K562 (cell line): ENCODE data around the gene TMEM88. TPM values are rescaled to one million over a fixed set of nuclear protein-coding genes. Genes with fewer than 3 reads are reported as not detected.

Experiments used
- ADNP ChIP-seq: fragments of 200-800 bp; sonication (Bioruptor generic); IDR thresholded peaks from 2 replicates; pipeline ENCODE4 v1.6.1; 2016; ENCODE audit warnings: missing genetic modification characterization, missing compliant biosample characterization
- ATF7 ChIP-seq: fragments of 450-650 bp; IDR thresholded peaks from 2 replicates; pipeline ENCODE4 v1.7.1; 2014; ENCODE audit warnings: mild to moderate bottlenecking, moderate library complexity
- CXXC5 ChIP-seq: fragments of 250-450 bp; sonication (Bioruptor Pico); IDR thresholded peaks from 2 replicates; pipeline ENCODE4 v1.8.0; 2022; ENCODE audit warnings: inconsistent platforms, mild to moderate bottlenecking, moderate library complexity
- HNRNPL ChIP-seq: fragments of 200-400 bp; formaldehyde crosslinking; IDR thresholded peaks from 2 replicates; pipeline ENCODE4 v1.6.1; 2017; ENCODE audit warnings: low read depth, mild to moderate bottlenecking, low read length
- HNRNPLL ChIP-seq: fragments of 200-400 bp; formaldehyde crosslinking; IDR thresholded peaks from 2 replicates; pipeline ENCODE4 v1.6.1; 2017; ENCODE audit warnings: low read length, low read depth, mild to moderate bottlenecking; ENCODE audit not compliant: poor library complexity, severe bottlenecking
- MTA3 ChIP-seq: fragments of 450-650 bp; formaldehyde crosslinking; IDR thresholded peaks from 2 replicates; pipeline ENCODE4 v1.6.1; 2017; ENCODE audit warnings: mild to moderate bottlenecking, borderline replicate concordance
- NRF1 ChIP-seq, 2 experiments: fragments of 450-650 bp; IDR thresholded peaks in 1 of 2; conservative IDR thresholded peaks in 1 of 2; 2 replicates each; pipeline ENCODE4 v1.6.1; 2014; ENCODE audit warnings: mild to moderate bottlenecking in 2 of 2
- NUFIP1 ChIP-seq: fragments of 450-650 bp; IDR thresholded peaks from 2 replicates; pipeline ENCODE4 v1.6.1; 2018; ENCODE audit not compliant: partially characterized antibody
- PHF20 ChIP-seq: fragments of 450-650 bp; IDR thresholded peaks from 2 replicates; pipeline ENCODE4 v1.6.1; 2018; ENCODE audit not compliant: partially characterized antibody
- POLR2AphosphoS2 ChIP-seq: IDR thresholded peaks from 2 replicates; pipeline ENCODE4 v1.6.1; 2012; ENCODE audit warnings: low read length, improper control_type of control experiment
- RAD51 ChIP-seq: fragments of 450-650 bp; IDR thresholded peaks from 2 replicates; pipeline ENCODE4 v1.7.1; 2016; ENCODE audit warnings: low read depth, mild to moderate bottlenecking, borderline replicate concordance
- SMAD3 ChIP-seq: fragments of 450-650 bp; formaldehyde crosslinking; conservative IDR thresholded peaks from 2 replicates; pipeline ENCODE4 v1.4.0; 2020; ENCODE audit warnings: mild to moderate bottlenecking
- TAF9B ChIP-seq: fragments of 450-650 bp; IDR thresholded peaks from 2 replicates; pipeline ENCODE4 v1.6.1; 2018; ENCODE audit warnings: mild to moderate bottlenecking; ENCODE audit not compliant: partially characterized antibody
- ZNF3 ChIP-seq: fragments of 250-450 bp; sonication (Bioruptor Pico); IDR thresholded peaks from 2 replicates; pipeline ENCODE4 v1.5.0; 2021; ENCODE audit warnings: mild to moderate bottlenecking, moderate library complexity
- ZNF311 ChIP-seq: fragments of 250-450 bp; sonication (Bioruptor Pico); IDR thresholded peaks from 2 replicates; pipeline ENCODE4 v1.4.0; 2020; ENCODE audit warnings: mild to moderate bottlenecking, moderate library complexity
- ZNF384 ChIP-seq: IDR thresholded peaks from 2 replicates; pipeline ENCODE4 v1.6.1; 2012; ENCODE audit warnings: low read depth, low read length, improper control_type of control experiment
- polyA plus RNA-seq, 8 experiments: library from polyadenylated mRNA; depleted of rRNA in 4 of 8; stranded (reverse) in 5 of 8; unstranded in 3 of 8; fragments of >200 nt; fragmentation: Nextera tagmentation in 2 of 8; fragmentation: Illumina TruSeq in 1 of 8; extraction: Ambion mirVana in 2 of 8; extraction: Trizol in 1 of 8; gene quantifications; 2 replicates each; pipeline versions ENCODE4 v1.2.1 to v1.2.3, GENCODE V29; 2011 to 2014; ENCODE audit warnings: inconsistent platforms in 1 of 8, missing spikeins in 1 of 8
- total RNA-seq, 7 experiments: library from RNA; depleted of rRNA in 6 of 7; stranded (reverse); fragments of >200 nt in 6 of 7; fragmentation: Illumina TruSeq in 2 of 7; extraction: Trizol in 2 of 7; gene quantifications; 2 replicates each; pipeline versions ENCODE4 v1.2.1 to v1.2.3, GENCODE V29; 2011 to 2021; ENCODE audit warnings: low replicate concordance in 1 of 7
- TF ChIP-seq, protein P1 (sequence below), 2 experiments: fragments of 450-650 bp in 1 of 2; sonication (generic) in 1 of 2; formaldehyde crosslinking in 1 of 2; IDR thresholded peaks in 1 of 2; conservative IDR thresholded peaks in 1 of 2; 2 replicates each; pipeline versions ENCODE4 v1.6.1 to v1.8.1; 2016 to 2023; ENCODE audit warnings: mild to moderate bottlenecking in 2 of 2, moderate library complexity in 2 of 2, inconsistent platforms in 1 of 2, missing genetic modification reagents in 1 of 2
- TF ChIP-seq, protein P2 (sequence below): sonication (generic); formaldehyde crosslinking; IDR thresholded peaks from 2 replicates; pipeline ENCODE4 v1.8.0; 2022; ENCODE audit warnings: missing genetic modification reagents, mild to moderate bottlenecking, moderate library complexity, borderline replicate concordance
- TF ChIP-seq, protein P3 (sequence below): fragments of 450-650 bp; IDR thresholded peaks from 2 replicates; pipeline ENCODE4 v1.6.1; 2016; ENCODE audit warnings: borderline replicate concordance
- TF ChIP-seq, protein P4 (sequence below): fragments of 450-650 bp; formaldehyde crosslinking; IDR thresholded peaks from 2 replicates; pipeline ENCODE4 v1.4.0; 2020; ENCODE audit warnings: mild to moderate bottlenecking, mixed read lengths
- TF ChIP-seq, protein P5 (sequence below), 2 experiments: fragments of 450-650 bp; conservative IDR thresholded peaks; 2 replicates each; pipeline ENCODE4 v1.6.1; 2017; ENCODE audit warnings: mild to moderate bottlenecking in 2 of 2, moderate library complexity in 2 of 2

TMEM88 gene
- total and polyA plus RNA-seq, 9 of the 15 experiments (the other 6 are each of a cell fraction or from before 2014, with no cell fraction given), result 0.10 to 1.4 (median 0.36) TPM; not detected in 3

DNA sequence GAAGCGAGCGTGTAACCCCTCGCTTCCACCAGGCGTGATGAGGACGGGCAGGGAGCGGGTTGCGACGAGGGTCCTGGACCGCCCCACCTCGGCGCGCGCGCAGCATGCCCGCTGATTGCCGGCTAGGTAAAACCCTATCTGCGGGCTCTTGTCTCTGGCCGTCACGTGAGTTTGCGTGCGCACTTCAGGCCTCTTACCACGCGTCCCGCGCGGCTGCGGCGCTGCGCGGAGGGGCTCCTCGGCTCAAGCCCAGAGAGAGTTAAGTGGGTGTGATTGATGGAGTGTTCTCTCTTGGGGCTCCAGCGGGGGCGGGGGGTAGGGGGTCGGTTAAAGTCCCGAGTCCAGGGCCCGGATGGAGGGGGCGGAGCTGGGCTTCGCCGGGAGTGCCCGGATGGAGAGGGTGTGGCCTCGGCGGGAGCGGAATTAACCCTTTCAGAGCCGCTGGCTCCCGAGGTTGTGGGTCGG, 12.9 kb upstream of the TMEM88 start (continued):
- no peak for TF ChIP-seq HNRNPLL
- TF ChIP-seq, protein P1, sequence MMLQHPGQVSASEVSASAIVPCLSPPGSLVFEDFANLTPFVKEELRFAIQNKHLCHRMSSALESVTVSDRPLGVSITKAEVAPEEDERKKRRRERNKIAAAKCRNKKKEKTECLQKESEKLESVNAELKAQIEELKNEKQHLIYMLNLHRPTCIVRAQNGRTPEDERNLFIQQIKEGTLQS (IDR thresholded peaks at IDR 0.05), result no peak
- TF ChIP-seq, protein P1 (CRISPR knock-in tag; conservative IDR thresholded peaks at IDR 0.05), result no peak
- TF ChIP-seq, protein P2, sequence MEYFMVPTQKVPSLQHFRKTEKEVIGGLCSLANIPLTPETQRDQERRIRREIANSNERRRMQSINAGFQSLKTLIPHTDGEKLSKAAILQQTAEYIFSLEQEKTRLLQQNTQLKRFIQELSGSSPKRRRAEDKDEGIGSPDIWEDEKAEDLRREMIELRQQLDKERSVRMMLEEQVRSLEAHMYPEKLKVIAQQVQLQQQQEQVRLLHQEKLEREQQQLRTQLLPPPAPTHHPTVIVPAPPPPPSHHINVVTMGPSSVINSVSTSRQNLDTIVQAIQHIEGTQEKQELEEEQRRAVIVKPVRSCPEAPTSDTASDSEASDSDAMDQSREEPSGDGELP (CRISPR knock-in tag), result 0 out of 2 replicates have a peak, but pooled peaks have one; percentile 13
- TF ChIP-seq ZNF3, result no peak
- TF ChIP-seq, protein P3, sequence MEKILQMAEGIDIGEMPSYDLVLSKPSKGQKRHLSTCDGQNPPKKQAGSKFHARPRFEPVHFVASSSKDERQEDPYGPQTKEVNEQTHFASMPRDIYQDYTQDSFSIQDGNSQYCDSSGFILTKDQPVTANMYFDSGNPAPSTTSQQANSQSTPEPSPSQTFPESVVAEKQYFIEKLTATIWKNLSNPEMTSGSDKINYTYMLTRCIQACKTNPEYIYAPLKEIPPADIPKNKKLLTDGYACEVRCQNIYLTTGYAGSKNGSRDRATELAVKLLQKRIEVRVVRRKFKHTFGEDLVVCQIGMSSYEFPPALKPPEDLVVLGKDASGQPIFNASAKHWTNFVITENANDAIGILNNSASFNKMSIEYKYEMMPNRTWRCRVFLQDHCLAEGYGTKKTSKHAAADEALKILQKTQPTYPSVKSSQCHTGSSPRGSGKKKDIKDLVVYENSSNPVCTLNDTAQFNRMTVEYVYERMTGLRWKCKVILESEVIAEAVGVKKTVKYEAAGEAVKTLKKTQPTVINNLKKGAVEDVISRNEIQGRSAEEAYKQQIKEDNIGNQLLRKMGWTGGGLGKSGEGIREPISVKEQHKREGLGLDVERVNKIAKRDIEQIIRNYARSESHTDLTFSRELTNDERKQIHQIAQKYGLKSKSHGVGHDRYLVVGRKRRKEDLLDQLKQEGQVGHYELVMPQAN, result peak; percentile 77
- TF ChIP-seq ZNF384, result no peak
- no peak for TF ChIP-seq ZNF311
- TF ChIP-seq NRF1 (conservative IDR thresholded peaks at IDR 0.05 in 1 of 2, IDR thresholded peaks at IDR 0.05 in 1 of 2), result peak; percentile 62 to 71
- TF ChIP-seq POLR2AphosphoS2, result no peak; the same call in 1 of the 2 replicates
- no peak for TF ChIP-seq MTA3
- TF ChIP-seq NUFIP1, result no peak
- no peak for TF ChIP-seq ADNP
- TF ChIP-seq, protein P4, sequence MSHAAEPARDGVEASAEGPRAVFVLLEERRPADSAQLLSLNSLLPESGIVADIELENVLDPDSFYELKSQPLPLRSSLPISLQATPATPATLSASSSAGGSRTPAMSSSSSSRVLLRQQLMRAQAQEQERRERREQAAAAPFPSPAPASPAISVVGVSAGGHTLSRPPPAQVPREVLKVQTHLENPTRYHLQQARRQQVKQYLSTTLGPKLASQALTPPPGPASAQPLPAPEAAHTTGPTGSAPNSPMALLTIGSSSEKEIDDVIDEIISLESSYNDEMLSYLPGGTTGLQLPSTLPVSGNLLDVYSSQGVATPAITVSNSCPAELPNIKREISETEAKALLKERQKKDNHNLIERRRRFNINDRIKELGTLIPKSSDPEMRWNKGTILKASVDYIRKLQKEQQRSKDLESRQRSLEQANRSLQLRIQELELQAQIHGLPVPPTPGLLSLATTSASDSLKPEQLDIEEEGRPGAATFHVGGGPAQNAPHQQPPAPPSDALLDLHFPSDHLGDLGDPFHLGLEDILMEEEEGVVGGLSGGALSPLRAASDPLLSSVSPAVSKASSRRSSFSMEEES (CRISPR knock-in tag), result peak; percentile 73
- peak; percentile 37 for TF ChIP-seq TAF9B
- peak; percentile 51; the same call in 1 of the 2 replicates for TF ChIP-seq ATF7
- no peak for TF ChIP-seq HNRNPL
- TF ChIP-seq RAD51, result peak; percentile 35; the same call in 1 of the 2 replicates
- TF ChIP-seq CXXC5 (CRISPR knock-in tag), result peak; percentile 72
- TF ChIP-seq, protein P5, sequence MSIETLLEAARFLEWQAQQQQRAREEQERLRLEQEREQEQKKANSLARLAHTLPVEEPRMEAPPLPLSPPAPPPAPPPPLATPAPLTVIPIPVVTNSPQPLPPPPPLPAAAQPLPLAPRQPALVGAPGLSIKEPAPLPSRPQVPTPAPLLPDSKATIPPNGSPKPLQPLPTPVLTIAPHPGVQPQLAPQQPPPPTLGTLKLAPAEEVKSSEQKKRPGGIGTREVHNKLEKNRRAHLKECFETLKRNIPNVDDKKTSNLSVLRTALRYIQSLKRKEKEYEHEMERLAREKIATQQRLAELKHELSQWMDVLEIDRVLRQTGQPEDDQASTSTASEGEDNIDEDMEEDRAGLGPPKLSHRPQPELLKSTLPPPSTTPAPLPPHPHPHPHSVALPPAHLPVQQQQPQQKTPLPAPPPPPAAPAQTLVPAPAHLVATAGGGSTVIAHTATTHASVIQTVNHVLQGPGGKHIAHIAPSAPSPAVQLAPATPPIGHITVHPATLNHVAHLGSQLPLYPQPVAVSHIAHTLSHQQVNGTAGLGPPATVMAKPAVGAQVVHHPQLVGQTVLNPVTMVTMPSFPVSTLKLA (conservative IDR thresholded peaks at IDR 0.05), result peak; percentile 76 to 87
- TF ChIP-seq SMAD3, result no peak
- peak; percentile 9 for TF ChIP-seq PHF20
